GM18507 (cell line): ENCODE data around the gene RNASE4.
"Not testable (repeated sequence)": the region's sequence is repeated elsewhere in the genome, so short reads cannot be mapped to it uniquely, and the experiment has no call there.

Experiments used
- DNase-seq: peaks from one replicate; pipeline ENCODE4 v3.0.0; 2011; ENCODE audit warnings: low read depth; ENCODE audit not compliant: insufficient read length; ENCODE audit errors: extremely low spot score
- FAIRE-seq: peaks from 2 replicates; lab custom pipeline; 2011; peaks lifted over from hg19 to GRCh38; lab: Jason Lieb, UNC

RNASE4 gene

DNA sequence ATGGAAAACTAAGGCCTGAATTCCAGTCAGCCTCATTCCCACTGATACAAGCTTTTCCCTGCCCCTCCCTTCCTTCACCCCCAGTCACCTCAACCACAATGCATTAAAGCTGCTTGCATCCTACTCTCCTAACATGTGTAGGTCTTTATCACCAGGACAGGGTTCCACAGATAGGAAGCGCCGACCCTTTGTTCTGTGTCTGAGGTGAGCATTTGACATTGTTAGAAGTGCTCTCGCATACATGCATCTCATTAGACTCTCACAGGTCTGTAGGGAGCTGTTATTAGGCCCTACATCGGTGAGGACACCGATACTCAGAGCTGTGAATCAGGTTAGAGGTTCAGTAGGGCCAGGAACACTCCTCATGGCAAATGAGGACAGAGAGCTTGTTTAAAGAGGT lies 48.1 kb downstream of the RNASE4 start:
- DNase-seq (no peak), FAIRE-seq (no peak)

DNA sequence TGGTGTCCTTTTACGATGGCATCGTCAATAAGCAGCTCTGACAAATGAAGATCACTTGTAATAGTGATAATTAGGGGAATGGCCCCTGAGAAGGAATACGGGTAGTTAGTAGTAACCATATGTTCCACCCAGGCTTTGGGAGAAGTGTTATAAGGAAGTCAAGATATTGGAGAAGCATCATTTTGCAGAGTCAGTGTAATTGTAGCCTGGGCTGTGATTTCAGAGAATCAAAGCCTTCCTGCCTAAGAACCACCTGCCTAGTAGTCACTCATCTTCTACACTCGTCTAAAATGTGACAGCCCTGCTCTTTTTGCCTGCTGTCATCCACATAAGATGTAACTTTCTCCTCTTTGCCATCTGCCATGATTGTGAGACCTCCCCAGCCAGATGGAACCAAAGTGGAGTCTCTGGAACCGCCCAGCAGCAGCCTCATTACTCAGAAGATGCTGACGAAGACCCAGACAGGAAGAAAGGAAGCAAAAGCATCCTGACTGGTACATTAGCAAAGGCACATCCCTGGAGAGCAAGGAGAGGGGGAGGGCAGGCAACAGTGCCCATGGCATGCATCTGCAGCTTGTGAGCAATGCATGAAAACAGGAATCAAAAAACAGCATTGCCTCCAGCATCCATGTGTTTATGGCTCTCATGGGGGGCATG lies 48.7 kb downstream of the RNASE4 start:
- FAIRE-seq: no peak
- no peak for DNase-seq

DNA sequence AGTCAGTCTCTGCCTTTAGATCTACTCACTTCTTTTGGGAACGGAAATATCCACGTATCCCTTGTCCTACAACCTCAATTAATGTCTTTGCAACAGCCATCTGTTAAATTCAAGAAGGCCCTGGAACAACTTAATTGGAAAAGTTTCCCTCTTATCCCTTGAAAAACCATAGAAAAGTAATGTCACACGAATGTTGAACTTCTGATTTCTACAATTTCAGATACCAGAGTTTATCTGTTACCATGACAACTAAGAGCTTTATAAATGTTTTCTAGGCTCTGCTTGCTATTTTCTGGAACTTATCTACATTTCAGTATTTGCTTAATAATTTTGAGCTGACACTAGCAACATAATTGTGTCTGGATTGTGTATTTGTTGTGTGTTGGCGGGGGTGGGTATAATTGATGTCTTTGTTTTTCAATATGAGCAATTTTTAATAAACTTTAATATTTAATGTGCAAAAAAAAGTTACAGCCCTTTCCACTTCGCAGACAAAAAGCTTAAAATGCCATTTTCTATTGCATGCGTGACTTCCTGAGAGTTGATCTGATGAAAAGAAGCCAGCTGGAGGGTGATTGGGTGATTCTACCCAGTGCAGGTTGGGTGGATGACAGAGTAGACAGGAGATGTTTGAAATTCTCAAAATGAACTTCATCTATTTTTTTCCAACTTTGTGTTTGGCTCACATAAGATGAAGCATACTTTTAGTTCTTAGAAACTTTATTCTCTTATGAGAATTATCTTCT lies 49.5 kb downstream of the RNASE4 start:
- DNase-seq: no peak
- no peak for FAIRE-seq

DNA sequence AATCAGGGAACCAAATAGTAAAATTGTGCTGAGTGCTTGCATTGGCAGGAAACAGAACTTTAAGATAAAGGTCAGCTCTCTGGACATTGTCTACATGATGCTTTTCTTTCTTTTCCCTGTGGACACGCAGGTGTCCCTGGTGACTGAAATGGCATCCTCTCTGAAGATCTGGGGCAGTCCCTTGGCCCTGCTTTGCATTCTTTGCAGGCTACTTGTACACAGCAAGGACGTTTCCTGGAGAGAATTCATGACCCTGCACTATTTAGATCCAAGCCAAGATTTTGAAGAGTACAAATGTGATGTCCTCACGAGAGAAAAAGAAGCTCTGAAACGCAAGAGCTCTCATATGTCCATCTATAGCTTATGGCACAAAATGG lies 50.1 kb downstream of the RNASE4 start:
- no peak for FAIRE-seq
- DNase-seq: no peak

DNA sequence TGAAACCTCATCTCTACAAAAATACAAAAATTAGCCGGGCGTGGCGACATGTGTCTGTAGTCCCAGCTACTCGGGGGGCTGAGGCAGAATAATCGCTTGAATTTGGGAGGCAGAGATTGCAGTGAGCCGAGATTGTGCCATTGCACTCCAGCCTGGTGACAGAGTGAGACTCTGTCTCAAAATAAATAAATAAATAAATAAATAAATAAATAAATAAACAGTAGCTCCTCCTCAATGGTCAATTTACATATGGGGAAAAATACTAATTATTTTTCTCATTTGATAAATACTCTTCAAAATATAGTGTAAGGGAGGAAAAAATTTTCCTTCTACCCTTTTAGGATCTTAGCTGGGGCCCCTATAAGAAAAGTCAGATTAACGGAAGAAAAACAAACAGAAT lies 53.9 kb downstream of the RNASE4 start:
- DNase-seq, FAIRE-seq: not testable (repeated sequence)

DNA sequence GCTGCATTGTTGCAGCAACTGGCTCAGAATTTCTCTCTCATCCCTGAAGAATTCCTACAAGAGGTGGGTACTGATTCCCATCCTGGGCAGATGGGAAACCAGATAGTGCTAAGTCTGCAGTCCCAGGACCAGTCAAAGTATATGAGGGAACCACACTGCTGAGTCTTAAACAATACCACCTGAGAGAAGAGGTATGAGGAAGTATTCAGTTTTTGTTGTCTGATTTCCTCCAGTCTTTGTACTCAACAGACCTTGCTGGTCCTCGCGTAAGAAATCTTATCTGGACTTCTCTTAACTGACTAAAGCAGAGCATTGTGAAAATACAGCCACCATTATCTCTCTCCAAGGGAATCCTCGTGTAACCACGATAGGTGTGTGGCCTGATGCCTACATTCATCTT lies 57.8 kb downstream of the RNASE4 start:
- DNase-seq (no peak), FAIRE-seq (no peak)

DNA sequence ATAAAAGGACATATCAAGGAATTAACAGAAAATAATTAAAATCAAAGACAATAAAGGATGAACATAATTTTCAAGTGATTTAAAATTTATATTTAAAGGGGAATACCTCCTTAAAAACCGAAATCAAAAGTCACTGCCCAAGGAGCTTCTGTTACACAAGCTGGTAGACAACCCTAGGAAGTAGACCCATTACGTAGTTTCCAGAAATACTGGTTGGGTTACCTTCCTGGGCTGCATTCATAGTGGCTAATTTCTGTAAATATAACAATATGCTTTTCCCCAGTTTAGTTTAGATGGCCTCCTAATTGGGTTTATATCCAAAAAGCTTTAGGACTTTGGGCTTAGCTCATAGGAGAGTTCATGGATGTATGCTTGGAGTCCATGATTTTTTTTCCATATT lies 59.2 kb downstream of the RNASE4 start:
- DNase-seq (no peak), FAIRE-seq (no peak)

DNA sequence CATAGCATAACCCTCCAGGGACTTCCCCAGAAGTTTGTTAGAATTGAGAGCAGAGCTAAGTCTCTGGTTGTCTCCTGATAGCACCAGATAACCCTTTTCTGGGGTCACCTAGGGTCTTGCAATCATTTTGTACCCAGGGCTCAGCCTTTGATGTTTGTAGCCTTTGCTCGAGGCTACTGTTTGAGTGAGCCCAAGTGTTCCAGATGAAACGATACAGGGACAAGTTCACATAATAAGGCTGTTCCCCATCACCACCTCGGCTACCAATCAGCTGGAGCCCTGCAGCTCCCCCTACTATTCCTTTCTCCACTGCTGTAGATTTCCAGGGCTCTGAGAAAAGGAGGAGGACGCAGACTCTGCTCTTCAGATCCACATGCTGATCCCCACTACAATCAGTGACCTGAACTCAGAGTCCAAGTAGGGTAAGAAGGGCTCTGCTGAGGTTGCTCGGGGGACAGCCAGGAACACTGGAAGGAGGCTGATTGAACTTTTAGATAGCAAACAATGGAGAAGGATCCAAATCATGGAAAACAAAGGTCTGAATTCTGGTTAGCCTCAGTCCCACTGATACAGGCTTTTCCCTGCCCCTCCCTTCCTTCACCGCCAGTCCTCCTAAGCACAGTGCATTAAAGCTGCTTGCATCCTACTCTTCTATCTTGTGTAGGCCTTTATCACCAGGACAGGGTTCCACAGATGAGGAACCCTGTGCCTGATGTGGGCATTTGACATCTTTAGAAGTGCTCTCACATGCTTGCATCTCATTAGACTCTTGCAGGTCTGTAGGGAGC lies 61.4 kb downstream of the RNASE4 start, which contains the start of gene EDDM3A:
TSS of gene EDDM3A (plus strand) at position 317 of the 788 bp plus-strand sequence. CDS start 1,694 bp downstream, outside the sequence.
- no peak for FAIRE-seq
- no peak for DNase-seq

DNA sequence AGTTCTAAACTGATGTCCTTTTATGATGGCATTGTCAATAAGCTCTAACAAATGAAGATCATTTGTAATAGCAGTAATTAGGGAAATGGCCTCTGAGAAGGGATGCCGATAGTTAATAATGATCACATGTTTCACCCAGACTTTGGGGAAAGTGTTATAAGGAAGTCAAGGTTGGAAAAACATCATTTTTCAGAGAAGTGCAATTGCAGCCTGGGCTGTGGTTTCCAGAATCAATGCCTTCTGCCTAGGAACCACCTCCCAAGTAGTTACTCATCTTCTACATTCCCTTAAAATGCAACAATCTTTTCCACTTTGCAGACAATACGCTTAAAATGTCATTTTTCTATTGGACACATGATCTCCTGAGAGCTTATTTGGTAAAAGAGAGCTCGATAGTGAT lies 62.2 kb downstream of the RNASE4 start:
- no peak for DNase-seq
- FAIRE-seq: no peak

DNA sequence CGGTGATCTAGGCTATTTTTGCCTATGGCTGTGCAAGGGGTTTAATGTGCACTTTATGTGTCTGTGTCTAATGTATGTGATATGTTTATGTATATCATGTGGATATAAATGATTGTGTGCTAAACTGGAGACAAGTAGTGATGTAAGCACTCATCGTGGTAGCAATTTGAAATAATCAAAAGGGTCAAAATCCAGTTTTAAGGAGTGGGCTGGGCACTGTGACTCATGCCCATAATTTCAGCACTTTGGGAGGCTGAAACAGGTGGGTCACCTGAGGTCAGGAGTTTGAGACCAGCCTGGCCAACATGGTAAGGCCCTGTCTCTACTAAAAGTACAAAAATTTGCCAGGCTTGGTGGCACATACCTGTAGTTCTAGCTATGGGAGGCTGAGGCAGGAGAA lies 64.1 kb downstream of the RNASE4 start:
- FAIRE-seq: no peak
- no peak for DNase-seq

DNA sequence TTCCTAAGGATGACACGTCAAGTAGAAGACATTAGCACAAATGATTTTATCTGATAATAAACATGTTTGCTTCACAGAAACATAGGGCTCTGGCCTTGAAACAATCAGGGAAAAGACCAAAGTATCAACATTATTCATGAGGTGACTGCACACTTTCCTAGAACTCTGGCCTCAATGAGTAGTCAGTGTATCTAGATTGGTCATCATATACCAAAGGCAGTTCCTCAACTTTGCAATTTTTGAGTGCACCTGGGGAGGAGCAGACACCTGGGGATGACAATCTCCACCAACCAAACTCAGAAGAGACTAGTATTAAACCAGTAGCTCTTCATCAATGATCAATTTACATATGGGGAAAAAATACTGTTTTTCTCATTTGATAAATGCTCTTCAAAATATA lies 65.8 kb downstream of the RNASE4 start:
- no peak for FAIRE-seq
- DNase-seq: no peak
